ENCODE results near the gene ECSCR.

DNA sequence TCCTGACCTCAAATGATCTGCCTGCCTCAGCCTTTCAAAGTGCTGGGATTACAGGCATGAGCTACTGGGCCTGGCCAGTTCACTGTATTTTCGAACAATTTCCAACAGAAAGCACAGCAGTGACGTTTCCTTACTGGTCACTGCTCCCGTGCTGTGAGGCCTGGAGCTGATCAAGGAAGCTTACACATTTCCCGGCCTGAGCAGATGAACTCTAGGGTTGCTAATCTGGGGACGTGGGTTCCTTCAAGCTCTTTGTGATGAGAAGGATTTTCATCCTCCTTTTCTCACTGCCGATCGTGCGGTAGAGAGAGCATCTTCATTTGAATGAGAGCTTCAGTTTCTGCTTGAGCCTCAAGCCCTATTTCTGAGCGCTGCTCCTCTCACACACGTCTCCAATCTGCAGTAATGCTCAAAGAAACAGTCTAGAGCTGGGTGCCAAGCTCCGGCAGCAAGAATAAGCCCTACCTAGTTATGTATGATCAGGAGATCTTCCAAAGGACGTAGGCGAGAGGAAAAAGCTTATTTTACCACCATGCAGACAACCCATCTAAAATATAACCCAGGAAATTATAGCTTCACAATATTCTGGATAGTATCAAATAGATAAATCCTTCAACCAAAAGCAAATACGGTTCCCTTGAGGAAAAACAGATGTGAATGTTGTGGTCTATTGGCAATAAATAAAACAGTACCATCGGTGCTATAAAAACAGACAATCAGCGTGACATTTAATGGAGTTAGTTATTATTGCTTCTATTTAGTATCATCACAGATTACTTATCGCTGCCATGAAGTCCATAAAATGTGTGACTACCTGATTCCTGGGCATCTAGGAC is 51.3 kb downstream of the ECSCR start:
- TF ChIP-seq CTCF (IDR thresholded peaks at IDR 0.05; ENCODE audit: low read depth, low read length) (no peak), POLR2A (IDR thresholded peaks at IDR 0.05; ENCODE audit: extremely low read depth, insufficient read length) (no peak)
